Measurements from ENCODE around the gene RAMP2.

DNA sequence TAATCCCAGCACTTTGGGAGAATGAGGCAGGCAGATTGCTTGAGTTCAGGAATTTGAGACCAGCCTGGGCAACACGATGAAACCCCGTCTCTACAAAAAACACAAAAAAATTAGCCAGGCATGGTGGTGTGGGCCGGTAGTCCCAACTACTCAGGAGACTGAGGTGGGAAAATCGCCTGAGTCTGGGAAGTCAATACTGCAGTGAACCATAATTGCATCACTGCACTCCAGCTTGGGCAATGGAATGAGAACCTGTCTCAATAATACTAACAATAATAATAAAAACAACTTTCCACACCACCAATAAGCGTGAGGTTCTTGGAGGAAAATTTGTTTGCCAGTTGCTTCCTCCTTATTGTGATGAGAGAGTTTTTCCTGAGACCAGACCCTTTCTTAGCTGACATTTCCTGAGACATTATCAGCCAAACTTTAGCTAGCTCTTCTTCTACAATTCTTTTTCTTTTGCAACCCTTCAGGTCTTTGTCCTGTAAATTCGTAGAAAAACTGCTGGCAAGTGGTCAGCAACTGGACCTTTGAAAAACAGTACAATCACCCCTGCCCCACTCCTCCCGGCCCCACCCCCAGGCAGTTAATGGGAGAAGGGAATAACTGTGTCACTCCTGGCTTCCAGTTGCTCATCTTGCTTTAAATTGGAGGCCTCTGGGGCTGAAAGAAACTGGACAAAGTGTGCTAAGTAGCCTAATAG lies 12.7 kb upstream of the RAMP2 start:
- TF ChIP-seq CTCF (IDR thresholded peaks at IDR 0.05) = no peak
- no peak for TF ChIP-seq POLR2AphosphoS5 (IDR thresholded peaks at IDR 0.05; ENCODE audit: insufficient read depth in 1 of 2, low read depth in 1 of 2)
- no peak for TF ChIP-seq POLR2A (IDR thresholded peaks at IDR 0.05)

Data from vagina (tissue), 2 donors.